BJ (cell line): ENCODE measurements around the gene POU2AF2. TPM values are rescaled to one million over a fixed set of nuclear protein-coding genes. Genes with fewer than 3 reads are reported as not detected.
"Not testable (repeated sequence)": the region's sequence is repeated elsewhere in the genome, so short reads cannot be mapped to it uniquely, and the experiment has no call there.

Experiments used
- CTCF ChIA-PET: fragments of 350-600 bp; formaldehyde crosslinking; extraction: SDS; loops from one replicate; lab custom pipeline; 2021; ENCODE audit warnings: antibody characterized with exemption, inconsistent platforms; lab: Yijun Ruan, JAX
- POLR2A ChIA-PET: fragments of 300-600 bp; sonication (Branson Sonifier 250); formaldehyde crosslinking; extraction: SDS; loops from one replicate; lab custom pipeline; 2021; ENCODE audit warnings: antibody characterized with exemption; lab: Charles Lee
- DNase-seq: peaks from one replicate; pipeline ENCODE4 v3.0.0-alpha.2; 2011; ENCODE audit warnings: low read depth
- H3K27me3 ChIP-seq: 2 replicates; pipeline ENCODE4 v1.6.0; 2011; ENCODE audit warnings: low read length; ENCODE audit not compliant: control insufficient read depth, insufficient read depth
- H3K36me3 ChIP-seq: 2 replicates; pipeline ENCODE4 v1.5.1; 2011; ENCODE audit warnings: low read length; ENCODE audit not compliant: control insufficient read depth, insufficient read depth
- H3K4me3 ChIP-seq: 2 replicates; pipeline ENCODE4 v1.5.1; 2011; ENCODE audit warnings: low read depth, mild to moderate bottlenecking, control low read depth, low read length
- polyA plus RNA-seq: library from polyadenylated mRNA; depleted of rRNA; stranded (reverse); fragments of >200 nt; gene quantifications from 2 replicates; pipeline ENCODE4 v1.2.3, GENCODE V29; 2011
- TF ChIP-seq, protein P1 (sequence below): IDR thresholded peaks from 2 replicates; pipeline ENCODE4 v1.5.1; 2011; ENCODE audit warnings: low read depth, mild to moderate bottlenecking, control low read depth, inconsistent platforms, low read length, moderate library complexity; ENCODE audit not compliant: insufficient read depth

POU2AF2 gene
- polyA plus RNA-seq, 1 experiment: not detected

DNA sequence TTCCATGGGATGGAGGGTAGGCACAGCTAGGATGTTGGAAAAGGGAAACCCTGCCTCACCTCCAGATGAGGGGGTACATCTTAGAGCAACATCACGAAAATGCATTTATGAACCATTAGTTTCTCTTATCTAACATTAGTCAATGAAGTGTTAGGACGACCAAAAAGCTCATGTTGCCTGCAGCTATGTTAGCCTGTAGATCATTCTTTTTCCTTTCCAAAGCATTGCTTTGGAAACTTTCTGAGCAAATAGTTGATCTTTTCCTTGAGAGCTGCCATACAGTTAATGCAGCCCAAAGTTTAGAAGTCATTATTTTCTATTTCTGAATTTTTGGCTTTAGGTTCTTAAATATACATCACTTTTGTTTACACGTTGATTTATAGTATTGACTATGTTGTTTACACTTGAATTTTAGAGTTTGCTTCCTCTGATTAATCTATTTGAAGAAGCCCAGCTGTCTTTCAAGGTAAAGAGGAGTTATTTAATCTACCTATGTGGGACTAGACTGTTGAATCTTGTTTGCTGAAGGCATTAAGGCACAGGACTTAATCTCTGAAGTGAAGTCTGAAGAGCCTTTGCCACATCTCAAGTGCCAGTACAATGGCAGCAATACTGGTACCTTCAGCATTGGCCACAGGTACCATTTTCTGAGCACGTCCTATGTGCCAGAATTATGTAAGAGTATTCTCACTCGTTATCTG lies 63.8 kb downstream of the POU2AF2 start:
- CTCF ChIA-PET: interaction anchor here (0.6 to 2.0 kb wide), 3 partner anchors 8 to 189 kb away, joined by 3 to 6 read pairs (median 3); no protein-coding TSS in a partner anchor
- TF ChIP-seq, protein P1, sequence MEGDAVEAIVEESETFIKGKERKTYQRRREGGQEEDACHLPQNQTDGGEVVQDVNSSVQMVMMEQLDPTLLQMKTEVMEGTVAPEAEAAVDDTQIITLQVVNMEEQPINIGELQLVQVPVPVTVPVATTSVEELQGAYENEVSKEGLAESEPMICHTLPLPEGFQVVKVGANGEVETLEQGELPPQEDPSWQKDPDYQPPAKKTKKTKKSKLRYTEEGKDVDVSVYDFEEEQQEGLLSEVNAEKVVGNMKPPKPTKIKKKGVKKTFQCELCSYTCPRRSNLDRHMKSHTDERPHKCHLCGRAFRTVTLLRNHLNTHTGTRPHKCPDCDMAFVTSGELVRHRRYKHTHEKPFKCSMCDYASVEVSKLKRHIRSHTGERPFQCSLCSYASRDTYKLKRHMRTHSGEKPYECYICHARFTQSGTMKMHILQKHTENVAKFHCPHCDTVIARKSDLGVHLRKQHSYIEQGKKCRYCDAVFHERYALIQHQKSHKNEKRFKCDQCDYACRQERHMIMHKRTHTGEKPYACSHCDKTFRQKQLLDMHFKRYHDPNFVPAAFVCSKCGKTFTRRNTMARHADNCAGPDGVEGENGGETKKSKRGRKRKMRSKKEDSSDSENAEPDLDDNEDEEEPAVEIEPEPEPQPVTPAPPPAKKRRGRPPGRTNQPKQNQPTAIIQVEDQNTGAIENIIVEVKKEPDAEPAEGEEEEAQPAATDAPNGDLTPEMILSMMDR: no peak
- Histone ChIP-seq H3K4me3 (no peak overlapping the region), H3K27me3 (peaks cover 15% of the 10 kb centered on the region), H3K36me3 (no peaks in the 10 kb centered on the region)
- POLR2A ChIA-PET: no interaction called here
- DNase-seq: no peak

DNA sequence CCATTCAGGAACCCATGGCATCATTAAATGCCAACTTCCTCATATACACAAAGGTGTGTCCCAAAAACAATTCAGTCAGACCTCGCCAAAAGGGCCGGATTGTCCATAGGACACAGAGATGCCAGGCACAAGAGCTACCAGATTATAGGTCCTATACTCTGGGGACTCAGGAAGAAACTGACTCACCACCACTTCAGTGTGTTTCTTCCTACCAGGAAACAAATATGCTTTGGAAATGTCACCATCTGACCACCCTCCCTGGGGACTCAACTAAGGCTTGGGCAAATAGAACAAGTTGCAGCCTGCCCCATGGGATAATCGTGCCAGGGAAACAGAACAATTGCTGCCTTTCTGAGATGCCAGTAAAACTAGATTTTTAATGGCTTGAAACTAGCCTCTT lies 64.6 kb downstream of the POU2AF2 start:
- Histone ChIP-seq H3K27me3 (peaks cover 15% of the 10 kb centered on the region), H3K4me3 (no peak overlapping the region), H3K36me3 (no peaks in the 10 kb centered on the region)
- ChIA-PET CTCF (interaction anchor here (1.0 to 2.0 kb wide), 3 partner anchors 8 to 44 kb away, joined by 3 to 6 read pairs (median 3); no protein-coding TSS in a partner anchor), POLR2A (no interaction called here)
- TF ChIP-seq, protein P1: no peak
- no peak for DNase-seq

DNA sequence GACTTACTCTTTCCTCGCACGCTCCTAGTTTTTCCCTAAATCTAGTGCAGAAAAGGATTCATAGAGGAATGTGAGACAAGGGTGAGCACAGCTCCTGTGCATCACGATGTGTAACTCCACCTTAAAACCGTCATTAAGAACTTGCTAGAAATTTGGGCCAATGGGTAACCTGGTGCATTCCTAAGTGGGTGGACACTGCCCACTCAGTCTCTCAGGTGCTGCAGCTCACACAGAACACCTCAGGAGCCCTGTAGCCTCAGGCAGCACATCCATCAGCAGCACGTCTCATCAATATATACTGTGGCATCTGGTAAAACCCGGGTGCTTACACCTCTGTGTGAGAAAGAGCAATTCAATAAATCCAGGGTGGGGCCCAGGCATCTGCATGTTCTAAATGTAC lies 65.2 kb downstream of the POU2AF2 start:
- CTCF ChIA-PET: interaction anchor here (1.0 to 1.2 kb wide), 2 partner anchors 9 to 44 kb away, joined by 3 read pairs; no protein-coding TSS in a partner anchor
- no peak overlapping the region for H3K4me3 ChIP-seq
- H3K36me3 ChIP-seq: no peaks in the 10 kb centered on the region
- POLR2A ChIA-PET: no interaction called here
- TF ChIP-seq, protein P1: no peak
- H3K27me3 ChIP-seq: peaks cover 12% of the 10 kb centered on the region
- DNase-seq: no peak

DNA sequence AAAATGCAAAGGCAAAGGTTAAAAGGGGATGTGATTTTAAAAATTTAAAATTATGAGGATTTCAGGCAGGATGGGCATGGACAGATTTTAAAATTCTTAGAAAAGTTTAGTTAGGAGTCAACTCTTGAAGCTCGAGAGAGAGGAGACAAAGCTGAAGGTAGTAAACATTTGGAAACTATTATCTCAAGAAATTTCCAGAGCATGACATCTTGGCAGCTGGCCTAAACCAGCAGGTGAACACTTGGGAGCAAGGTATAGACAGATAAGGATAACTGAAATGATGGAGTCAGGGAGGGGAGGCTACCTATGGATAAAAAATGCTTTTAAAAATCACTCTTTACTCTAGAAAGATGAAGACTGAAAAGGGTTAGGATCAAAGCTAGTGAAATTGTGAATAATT lies 66.6 kb downstream of the POU2AF2 start:
- TF ChIP-seq, protein P1: no peak
- Histone ChIP-seq H3K36me3 (no peaks in the 10 kb centered on the region), H3K27me3 (peaks cover 12% of the 10 kb centered on the region), H3K4me3 (no peak overlapping the region)
- POLR2A ChIA-PET: no interaction called here
- DNase-seq: no peak
- CTCF ChIA-PET: interaction anchor here (2.6 kb wide), 1 partner anchor 13 kb away, joined by 8 read pairs; no protein-coding TSS in a partner anchor

DNA sequence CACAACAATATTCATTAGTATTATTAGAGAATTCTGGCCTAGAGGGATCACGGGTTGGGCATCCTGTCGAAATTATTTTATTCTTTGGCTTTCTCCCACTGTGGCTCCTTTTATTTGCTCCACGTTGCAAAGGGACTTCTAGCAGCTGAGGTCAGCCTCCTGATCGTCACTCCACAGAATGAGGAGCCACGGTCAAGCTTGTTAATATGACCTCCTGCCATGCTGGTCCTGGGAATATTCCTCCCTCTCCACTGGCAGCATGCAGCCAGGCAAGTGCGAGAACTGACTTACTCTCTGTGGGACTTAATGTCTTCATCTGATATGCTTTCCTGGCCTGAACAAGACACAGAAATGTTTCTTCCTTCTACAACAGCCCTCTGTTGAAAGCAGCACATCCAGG lies 73.8 kb downstream of the POU2AF2 start:
- Histone ChIP-seq H3K36me3 (no peaks in the 10 kb centered on the region), H3K4me3 (no peak overlapping the region), H3K27me3 (peaks cover 2% of the 10 kb centered on the region; the same call in 1 of the 2 replicates)
- ChIA-PET POLR2A (no interaction called here), CTCF (interaction anchor here (1.8 kb wide), 1 partner anchor 10 kb away, joined by 6 read pairs; no protein-coding TSS in a partner anchor)
- TF ChIP-seq, protein P1: no peak
- no peak for DNase-seq

DNA sequence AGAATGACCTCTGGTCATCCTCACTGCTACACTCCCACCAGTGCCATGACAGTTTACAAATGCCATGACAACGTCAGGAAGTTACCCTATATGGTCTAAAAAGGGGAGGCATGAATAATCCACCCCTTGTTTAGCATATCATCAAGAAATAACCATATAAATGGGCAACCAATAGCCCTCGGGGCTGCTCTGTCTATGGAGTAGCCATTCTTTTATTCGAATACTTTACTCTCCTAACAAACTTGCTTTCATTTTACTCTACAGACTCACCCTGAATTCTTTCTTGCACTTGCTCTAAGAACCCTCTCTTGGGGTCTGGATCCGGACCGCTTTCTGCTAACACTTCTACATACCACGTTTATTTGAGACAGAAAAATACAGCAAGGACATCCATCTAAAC lies 74.7 kb downstream of the POU2AF2 start:
- POLR2A ChIA-PET, H3K4me3 ChIP-seq, DNase-seq, H3K36me3 ChIP-seq, H3K27me3 ChIP-seq: not testable (repeated sequence)
- CTCF ChIA-PET: interaction anchor here (1.0 kb wide), 1 partner anchor 26 kb away, joined by 3 read pairs; no protein-coding TSS in a partner anchor
